OCI-LY1 (cell line): ENCODE measurements around the gene PCLO.
"Not testable (repeated sequence)": the region's sequence is repeated elsewhere in the genome, so short reads cannot be mapped to it uniquely, and the experiment has no call there.

ENCODE experiments used
- CTCF ChIP-seq: fragments of 200-600 bp; sonication (generic), shearing (Covaris generic); IDR thresholded peaks from 2 replicates; pipeline ENCODE4 v1.5.1; 2017; ENCODE audit warnings: mild to moderate bottlenecking, antibody characterized with exemption, low read length, moderate library complexity, mixed read lengths
- EZH2 ChIP-seq: fragments of 200-600 bp; sonication (generic), shearing (Covaris generic); IDR thresholded peaks from 2 replicates; pipeline ENCODE4 v1.8.0; 2017; ENCODE audit warnings: borderline replicate concordance, mixed run types, mild to moderate bottlenecking, antibody characterized with exemption, low read length, moderate library complexity, mixed read lengths

GRCh38 chr7:83079879-83080278, 82.8 kb downstream of the PCLO start:
- not testable (repeated sequence) for TF ChIP-seq CTCF, EZH2
